Measurements from ENCODE around the gene PALLD.

GRCh38 chr4:168585168-168586091 lies 88.6 kb downstream of the PALLD start:
- TF ChIP-seq RAD21 (IDR thresholded peaks at IDR 0.05; ENCODE audit: low read depth) (no peak), CEBPB (IDR thresholded peaks at IDR 0.05; ENCODE audit: low read depth) (no peak), YY1 (IDR thresholded peaks at IDR 0.05; ENCODE audit: extremely low read depth, insufficient replicate concordance, low read depth, low read length) (no peak), POLR2A (IDR thresholded peaks at IDR 0.05; ENCODE audit: borderline replicate concordance, extremely low read depth, insufficient read depth, insufficient read length) (no peak), EGR1 (IDR thresholded peaks at IDR 0.05; ENCODE audit: low read depth) (no peak), MAX (IDR thresholded peaks at IDR 0.05) (no peak), SRF (IDR thresholded peaks at IDR 0.05; ENCODE audit: low read depth) (no peak), EZH2 (IDR thresholded peaks at IDR 0.05) (no peak)
- TF ChIP-seq, protein P1, sequence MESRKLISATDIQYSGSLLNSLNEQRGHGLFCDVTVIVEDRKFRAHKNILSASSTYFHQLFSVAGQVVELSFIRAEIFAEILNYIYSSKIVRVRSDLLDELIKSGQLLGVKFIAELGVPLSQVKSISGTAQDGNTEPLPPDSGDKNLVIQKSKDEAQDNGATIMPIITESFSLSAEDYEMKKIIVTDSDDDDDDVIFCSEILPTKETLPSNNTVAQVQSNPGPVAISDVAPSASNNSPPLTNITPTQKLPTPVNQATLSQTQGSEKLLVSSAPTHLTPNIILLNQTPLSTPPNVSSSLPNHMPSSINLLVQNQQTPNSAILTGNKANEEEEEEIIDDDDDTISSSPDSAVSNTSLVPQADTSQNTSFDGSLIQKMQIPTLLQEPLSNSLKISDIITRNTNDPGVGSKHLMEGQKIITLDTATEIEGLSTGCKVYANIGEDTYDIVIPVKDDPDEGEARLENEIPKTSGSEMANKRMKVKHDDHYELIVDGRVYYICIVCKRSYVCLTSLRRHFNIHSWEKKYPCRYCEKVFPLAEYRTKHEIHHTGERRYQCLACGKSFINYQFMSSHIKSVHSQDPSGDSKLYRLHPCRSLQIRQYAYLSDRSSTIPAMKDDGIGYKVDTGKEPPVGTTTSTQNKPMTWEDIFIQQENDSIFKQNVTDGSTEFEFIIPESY (IDR thresholded peaks at IDR 0.05; ENCODE audit: extremely low read depth, insufficient replicate concordance, low read length), result no peak
- TF ChIP-seq, protein P2, sequence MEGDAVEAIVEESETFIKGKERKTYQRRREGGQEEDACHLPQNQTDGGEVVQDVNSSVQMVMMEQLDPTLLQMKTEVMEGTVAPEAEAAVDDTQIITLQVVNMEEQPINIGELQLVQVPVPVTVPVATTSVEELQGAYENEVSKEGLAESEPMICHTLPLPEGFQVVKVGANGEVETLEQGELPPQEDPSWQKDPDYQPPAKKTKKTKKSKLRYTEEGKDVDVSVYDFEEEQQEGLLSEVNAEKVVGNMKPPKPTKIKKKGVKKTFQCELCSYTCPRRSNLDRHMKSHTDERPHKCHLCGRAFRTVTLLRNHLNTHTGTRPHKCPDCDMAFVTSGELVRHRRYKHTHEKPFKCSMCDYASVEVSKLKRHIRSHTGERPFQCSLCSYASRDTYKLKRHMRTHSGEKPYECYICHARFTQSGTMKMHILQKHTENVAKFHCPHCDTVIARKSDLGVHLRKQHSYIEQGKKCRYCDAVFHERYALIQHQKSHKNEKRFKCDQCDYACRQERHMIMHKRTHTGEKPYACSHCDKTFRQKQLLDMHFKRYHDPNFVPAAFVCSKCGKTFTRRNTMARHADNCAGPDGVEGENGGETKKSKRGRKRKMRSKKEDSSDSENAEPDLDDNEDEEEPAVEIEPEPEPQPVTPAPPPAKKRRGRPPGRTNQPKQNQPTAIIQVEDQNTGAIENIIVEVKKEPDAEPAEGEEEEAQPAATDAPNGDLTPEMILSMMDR (IDR thresholded peaks at IDR 0.05 in 2 of 3, conservative IDR thresholded peaks at IDR 0.05 in 1 of 3; ENCODE audit: borderline replicate concordance in 1 of 3, insufficient read depth in 1 of 3, low read depth in 2 of 3, low read length in 2 of 3), result peak in 2 of 3 experiments; percentile 76 to 81; a peak in 4 of 6 replicates
